H9 (cell line): ENCODE measurements around the gene PLXNA4. TPM values are rescaled to one million over a fixed set of nuclear protein-coding genes. Genes with fewer than 3 reads are reported as not detected.

Experiments
- DNase-seq: peaks from one replicate; pipeline ENCODE4 v3.0.0-alpha.2; 2017
- H2AFZ ChIP-seq: one replicate; pipeline ENCODE4 v1.6.1; 2013; ENCODE audit warnings: mild to moderate bottlenecking, low read length, control low read depth, moderate library complexity
- H2AK5ac ChIP-seq: 2 replicates; pipeline ENCODE4 v1.6.1; 2013; ENCODE audit warnings: low read length, control low read depth, mixed read lengths; ENCODE audit not compliant: insufficient read length
- H2BK120ac ChIP-seq: one replicate; pipeline ENCODE4 v1.6.1; 2013; ENCODE audit warnings: low read depth, mild to moderate bottlenecking, low read length, control low read depth, inconsistent platforms; ENCODE audit not compliant: poor library complexity, severe bottlenecking
- H2BK12ac ChIP-seq: 2 replicates; pipeline ENCODE4 v1.6.1; 2013; ENCODE audit warnings: low read length, control low read depth, mixed read lengths, low read depth; ENCODE audit not compliant: insufficient read length
- H2BK15ac ChIP-seq: 2 replicates; pipeline ENCODE4 v1.6.1; 2013; ENCODE audit warnings: low read depth, low read length, control low read depth
- H2BK20ac ChIP-seq: one replicate; pipeline ENCODE4 v1.6.1; 2013; ENCODE audit warnings: low read depth, mild to moderate bottlenecking, low read length, control low read depth, inconsistent platforms; ENCODE audit not compliant: poor library complexity, severe bottlenecking
- H2BK5ac ChIP-seq: 2 replicates; pipeline ENCODE4 v1.6.1; 2013; ENCODE audit warnings: low read length, control low read depth, mixed read lengths; ENCODE audit not compliant: insufficient read length
- H3K14ac ChIP-seq: 2 replicates; pipeline ENCODE4 v1.6.1; 2013; ENCODE audit warnings: low read length, control low read depth; ENCODE audit not compliant: insufficient read depth
- H3K18ac ChIP-seq: 2 replicates; pipeline ENCODE4 v1.6.1; 2013; ENCODE audit warnings: low read depth, mild to moderate bottlenecking, mixed read lengths, low read length, control low read depth; ENCODE audit not compliant: insufficient read length
- H3K23ac ChIP-seq: 2 replicates; pipeline ENCODE4 v1.6.1; 2013; ENCODE audit warnings: low read length, control low read depth, mixed read lengths, low read depth; ENCODE audit not compliant: insufficient read length
- H3K23me2 ChIP-seq: 2 replicates; pipeline ENCODE4 v1.6.1; 2013; ENCODE audit warnings: low read depth, mild to moderate bottlenecking, mixed read lengths, low read length, control low read depth; ENCODE audit not compliant: insufficient read length, poor library complexity, severe bottlenecking
- H3K27ac ChIP-seq: 2 replicates; pipeline ENCODE4 v1.5.1; 2013; ENCODE audit warnings: low read length, control low read depth, mixed read lengths, low read depth; ENCODE audit not compliant: insufficient read length
- H3K27me3 ChIP-seq: 2 replicates; pipeline ENCODE4 v1.6.1; 2013; ENCODE audit warnings: low read length, control low read depth, inconsistent platforms; ENCODE audit not compliant: insufficient read depth
- H3K4ac ChIP-seq: 2 replicates; pipeline ENCODE4 v1.6.1; 2013; ENCODE audit warnings: low read depth, mild to moderate bottlenecking, control low read depth, inconsistent platforms, low read length, moderate library complexity
- H3K4me1 ChIP-seq: 2 replicates; pipeline ENCODE4 v1.6.1; 2013; ENCODE audit warnings: low read length, control low read depth, inconsistent platforms; ENCODE audit not compliant: insufficient read depth
- H3K4me2 ChIP-seq: 2 replicates; pipeline ENCODE4 v1.6.1; 2013; ENCODE audit warnings: low read length, control low read depth, mixed read lengths; ENCODE audit not compliant: insufficient read length, insufficient read depth
- H3K56ac ChIP-seq: 2 replicates; pipeline ENCODE4 v1.6.1; 2013; ENCODE audit warnings: low read depth, mild to moderate bottlenecking, mixed read lengths, low read length, control low read depth; ENCODE audit not compliant: insufficient read length
- H3K79me1 ChIP-seq: 2 replicates; pipeline ENCODE4 v1.6.1; 2013; ENCODE audit warnings: low read depth, mild to moderate bottlenecking, moderate library complexity, low read length, control low read depth, inconsistent platforms; ENCODE audit not compliant: insufficient read depth, poor library complexity, severe bottlenecking
- H3K79me2 ChIP-seq: 2 replicates; pipeline ENCODE4 v1.6.1; 2013; ENCODE audit warnings: low read length, control low read depth, inconsistent platforms; ENCODE audit not compliant: insufficient read depth
- H3K9ac ChIP-seq: 2 replicates; pipeline ENCODE4 v1.6.1; 2013; ENCODE audit warnings: low read length, control low read depth, mixed read lengths; ENCODE audit not compliant: insufficient read length; ENCODE audit errors: extremely low read depth
- H3K9me3 ChIP-seq: one replicate; pipeline ENCODE4 v1.6.1; 2013; ENCODE audit warnings: low read depth, low read length, inconsistent platforms; ENCODE audit not compliant: control insufficient read depth
- H3T11ph ChIP-seq: one replicate; pipeline ENCODE4 v1.6.1; 2013; ENCODE audit warnings: mild to moderate bottlenecking, low read length, control low read depth, inconsistent platforms
- H4K20me1 ChIP-seq: one replicate; pipeline ENCODE4 v1.6.1; 2013; ENCODE audit not compliant: control insufficient read depth, insufficient read length, insufficient read depth
- H4K5ac ChIP-seq: 2 replicates; pipeline ENCODE4 v1.6.1; 2013; ENCODE audit warnings: low read depth, mild to moderate bottlenecking, mixed read lengths, low read length, control low read depth; ENCODE audit not compliant: insufficient read length
- H4K8ac ChIP-seq: replicated peaks from 2 replicates; pipeline ENCODE4 v1.6.1; 2013; ENCODE audit warnings: low read length, control low read depth, mixed read lengths, low read depth; ENCODE audit not compliant: insufficient read length
- H4K91ac ChIP-seq: 2 replicates; pipeline ENCODE4 v1.6.1; 2013; ENCODE audit warnings: low read depth, mild to moderate bottlenecking, moderate library complexity, mixed read lengths, low read length, control low read depth; ENCODE audit not compliant: insufficient read length
- H3K27ac Mint-ChIP-seq, 3 experiments: 2 replicates in 2 of 3; 3 replicates in 1 of 3; pipeline ENCODE4 v1.8.0; 2020 to 2021; ENCODE audit warnings: mixed read lengths in 3 of 3, mild to moderate bottlenecking in 1 of 3, moderate library complexity in 1 of 3
- H3K27me3 Mint-ChIP-seq: 2 replicates; pipeline ENCODE4 v1.8.0; 2021; ENCODE audit warnings: low read depth, mild to moderate bottlenecking, moderate library complexity, mixed read lengths
- H3K36me3 Mint-ChIP-seq, 3 experiments: 2 replicates in 2 of 3; 3 replicates in 1 of 3; pipeline ENCODE4 v1.8.0; 2020 to 2021; ENCODE audit warnings: low read depth in 3 of 3, mixed read lengths in 3 of 3; ENCODE audit not compliant: insufficient read depth in 1 of 3
- H3K4me1 Mint-ChIP-seq, 2 experiments: 2 replicates each; pipeline ENCODE4 v1.8.0; 2020; ENCODE audit warnings: mixed read lengths in 2 of 2
- H3K4me3 Mint-ChIP-seq, 2 experiments: 2 replicates in 1 of 2; 3 replicates in 1 of 2; pipeline ENCODE4 v1.8.0; 2020 to 2021; ENCODE audit warnings: mild to moderate bottlenecking in 2 of 2, mixed read lengths in 2 of 2, moderate library complexity in 1 of 2
- H3K9me3 Mint-ChIP-seq, 2 experiments: 2 replicates in 1 of 2; 3 replicates in 1 of 2; pipeline ENCODE4 v1.8.0; 2020; ENCODE audit warnings: mild to moderate bottlenecking in 2 of 2, mixed read lengths in 2 of 2, moderate library complexity in 1 of 2
- WGBS: extraction: QIAGEN DNeasy Blood & Tissue Kit; methylation state at CpG from one replicate; pipeline ENCODE4 v1.1.7; 2013; ENCODE audit warnings: missing lambda C conversion rate, low lambda C conversion rate, mixed read lengths; ENCODE audit not compliant: insufficient read length; ENCODE audit errors: extremely low coverage; 5-methylcytosine and 5-hydroxymethylcytosine counted together
- total RNA-seq: library from RNA; stranded (reverse); gene quantifications from 2 replicates; pipeline ENCODE4 v1.2.1, GENCODE V29; 2021
- TF ChIP-seq, protein P1 (sequence below): fragments of 200-600 bp; sonication (generic); conservative IDR thresholded peaks from 3 replicates; pipeline ENCODE4 v1.8.0; 2021; ENCODE audit warnings: antibody characterized with exemption, mild to moderate bottlenecking

PLXNA4 gene
- total RNA-seq, 1 experiment from 2014 or later = 0.35 TPM

DNA sequence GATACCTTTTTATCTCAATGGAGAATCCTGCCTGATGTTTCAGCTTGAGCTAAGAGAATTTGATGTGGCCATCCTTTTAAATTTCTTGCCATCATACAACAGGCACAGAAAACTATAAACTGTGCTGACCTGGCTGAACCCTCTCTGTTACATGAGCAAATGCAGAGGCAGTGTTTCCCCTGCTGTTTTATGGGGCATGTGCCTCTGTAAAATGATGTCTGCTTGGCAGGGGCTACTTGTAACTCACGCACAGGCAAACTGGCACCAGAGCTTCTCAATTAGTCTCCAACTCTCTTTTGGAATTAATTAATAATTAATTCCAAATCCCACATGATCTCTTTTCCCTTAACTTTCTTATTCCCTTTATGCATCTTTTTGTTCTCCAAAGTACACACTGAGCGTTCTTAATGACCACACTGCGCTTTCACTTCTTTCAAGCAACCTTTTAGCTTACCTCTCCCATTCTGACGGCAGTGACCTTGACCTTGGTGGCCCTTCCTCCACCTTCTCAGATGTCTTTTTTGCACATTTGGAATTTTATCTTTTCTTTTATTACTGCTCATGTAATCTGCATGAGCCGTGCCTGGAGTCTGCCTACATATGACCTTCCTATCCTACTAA, 334.0 kb downstream of the PLXNA4 start:
- Histone ChIP-seq H3K9ac (no peak overlapping the region), H3T11ph (no peak overlapping the region), H4K20me1 (no peaks in the 10 kb centered on the region), H2AK5ac (no peak overlapping the region), H3K14ac (no peak overlapping the region), H2BK20ac (no peak overlapping the region), H2BK15ac (no peak overlapping the region), H3K4ac (no peak overlapping the region), H4K8ac (no peak overlapping the region), H4K5ac (no peak overlapping the region), H3K9me3 (no peaks in the 10 kb centered on the region), H2BK120ac (no peak overlapping the region), H3K79me1 (no peaks in the 10 kb centered on the region), H3K79me2 (no peaks in the 10 kb centered on the region), H3K4me1 (no peaks in the 10 kb centered on the region), H3K18ac (no peak overlapping the region), H3K27ac (no peak overlapping the region), H2AFZ (no peak overlapping the region), H3K23ac (no peak overlapping the region), H2BK12ac (no peak overlapping the region), H3K23me2 (no peaks in the 10 kb centered on the region), H3K27me3 (no peaks in the 10 kb centered on the region; the same call in 1 of the 2 replicates), H3K56ac (no peak overlapping the region), H3K4me2 (no peak overlapping the region), H4K91ac (no peak overlapping the region), H2BK5ac (no peak overlapping the region)
- H3K36me3 Mint-ChIP-seq = peaks cover 0 to 15% (median 4%) of the 10 kb centered on the region in 3 experiments; a peak in 3 of 7 replicates
- no peak overlapping the region for H3K4me3 Mint-ChIP-seq
- H3K27ac Mint-ChIP-seq = no peak overlapping the region
- peaks cover 12 to 13% of the 10 kb centered on the region in 2 experiments for H3K9me3 Mint-ChIP-seq
- DNase-seq = no peak
- peaks cover 7 to 8% of the 10 kb centered on the region in 2 experiments for H3K4me1 Mint-ChIP-seq
- no peaks in the 10 kb centered on the region; the same call in 1 of the 2 replicates for H3K27me3 Mint-ChIP-seq
- WGBS = no CpG with 5 or more reads among the region's 5 CpGs
- TF ChIP-seq, protein P1, sequence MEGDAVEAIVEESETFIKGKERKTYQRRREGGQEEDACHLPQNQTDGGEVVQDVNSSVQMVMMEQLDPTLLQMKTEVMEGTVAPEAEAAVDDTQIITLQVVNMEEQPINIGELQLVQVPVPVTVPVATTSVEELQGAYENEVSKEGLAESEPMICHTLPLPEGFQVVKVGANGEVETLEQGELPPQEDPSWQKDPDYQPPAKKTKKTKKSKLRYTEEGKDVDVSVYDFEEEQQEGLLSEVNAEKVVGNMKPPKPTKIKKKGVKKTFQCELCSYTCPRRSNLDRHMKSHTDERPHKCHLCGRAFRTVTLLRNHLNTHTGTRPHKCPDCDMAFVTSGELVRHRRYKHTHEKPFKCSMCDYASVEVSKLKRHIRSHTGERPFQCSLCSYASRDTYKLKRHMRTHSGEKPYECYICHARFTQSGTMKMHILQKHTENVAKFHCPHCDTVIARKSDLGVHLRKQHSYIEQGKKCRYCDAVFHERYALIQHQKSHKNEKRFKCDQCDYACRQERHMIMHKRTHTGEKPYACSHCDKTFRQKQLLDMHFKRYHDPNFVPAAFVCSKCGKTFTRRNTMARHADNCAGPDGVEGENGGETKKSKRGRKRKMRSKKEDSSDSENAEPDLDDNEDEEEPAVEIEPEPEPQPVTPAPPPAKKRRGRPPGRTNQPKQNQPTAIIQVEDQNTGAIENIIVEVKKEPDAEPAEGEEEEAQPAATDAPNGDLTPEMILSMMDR = no peak
